Lower leg skin (tissue), 3 donors: ENCODE measurements around the gene BICD2.

ENCODE experiments used
- POLR2A ChIP-seq, 2 donors: fragments of 450-650 bp; IDR thresholded peaks; one replicate each; pipeline ENCODE4 v1.6.1; 2016 to 2017; ENCODE audit warnings: antibody characterized with exemption in 2 of 2, mild to moderate bottlenecking in 1 of 2, moderate library complexity in 1 of 2
- TF ChIP-seq, protein P1 (sequence below), 3 donors: fragments of 450-650 bp; IDR thresholded peaks; one replicate each; pipeline ENCODE4 v1.5.1; 2016; ENCODE audit warnings: antibody characterized with exemption in 3 of 3, mild to moderate bottlenecking in 3 of 3, moderate library complexity in 2 of 3

DNA sequence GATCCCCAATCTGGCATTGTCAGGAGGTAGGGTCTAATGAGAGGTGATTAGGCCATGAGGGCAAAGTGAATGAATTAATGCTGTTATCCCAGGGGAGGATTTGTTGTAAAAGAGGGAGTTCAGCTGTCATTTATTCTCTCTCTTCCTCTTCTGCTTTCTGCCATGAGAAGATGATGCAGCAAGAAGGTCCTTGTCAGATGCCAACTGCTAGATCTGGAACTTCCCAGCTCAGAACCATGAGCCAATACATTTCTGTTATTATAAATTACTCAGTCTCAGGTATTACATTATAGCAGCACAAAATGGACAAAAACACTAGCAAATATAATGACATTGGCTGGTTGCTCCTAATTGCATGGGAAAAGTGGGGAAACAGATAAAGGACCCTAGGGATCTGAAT, 15.6 kb upstream of the BICD2 start:
- TF ChIP-seq, protein P1, sequence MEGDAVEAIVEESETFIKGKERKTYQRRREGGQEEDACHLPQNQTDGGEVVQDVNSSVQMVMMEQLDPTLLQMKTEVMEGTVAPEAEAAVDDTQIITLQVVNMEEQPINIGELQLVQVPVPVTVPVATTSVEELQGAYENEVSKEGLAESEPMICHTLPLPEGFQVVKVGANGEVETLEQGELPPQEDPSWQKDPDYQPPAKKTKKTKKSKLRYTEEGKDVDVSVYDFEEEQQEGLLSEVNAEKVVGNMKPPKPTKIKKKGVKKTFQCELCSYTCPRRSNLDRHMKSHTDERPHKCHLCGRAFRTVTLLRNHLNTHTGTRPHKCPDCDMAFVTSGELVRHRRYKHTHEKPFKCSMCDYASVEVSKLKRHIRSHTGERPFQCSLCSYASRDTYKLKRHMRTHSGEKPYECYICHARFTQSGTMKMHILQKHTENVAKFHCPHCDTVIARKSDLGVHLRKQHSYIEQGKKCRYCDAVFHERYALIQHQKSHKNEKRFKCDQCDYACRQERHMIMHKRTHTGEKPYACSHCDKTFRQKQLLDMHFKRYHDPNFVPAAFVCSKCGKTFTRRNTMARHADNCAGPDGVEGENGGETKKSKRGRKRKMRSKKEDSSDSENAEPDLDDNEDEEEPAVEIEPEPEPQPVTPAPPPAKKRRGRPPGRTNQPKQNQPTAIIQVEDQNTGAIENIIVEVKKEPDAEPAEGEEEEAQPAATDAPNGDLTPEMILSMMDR (IDR thresholded peaks at IDR 0.05): no peak
- no peak for TF ChIP-seq POLR2A (IDR thresholded peaks at IDR 0.05)
